Kasumi-1 (cell line): ENCODE results near the gene SURF6.
"Not testable (repeated sequence)": the region's sequence is repeated elsewhere in the genome, so short reads cannot be mapped to it uniquely, and the experiment has no call there.

Experiments used
- DNase-seq, 2 experiments: peaks; one replicate each; lab custom pipeline; 2025; lab: John Stamatoyannopoulos, UW

Gene SURF6

GRCh38 chr9:133327021-133327420 is 9.0 kb downstream of the SURF6 start:
- DNase-seq = not testable (repeated sequence)

GRCh38 chr9:133323991-133324703 is 11.8 kb downstream of the SURF6 start:
- no peak for DNase-seq

GRCh38 chr9:133323211-133323610 is 12.8 kb downstream of the SURF6 start:
- DNase-seq = no peak

GRCh38 chr9:133322701-133323100 is 13.3 kb downstream of the SURF6 start:
- DNase-seq = no peak

- no peak for DNase-seq
Measured at GRCh38 chr9:133321411-133321935, 14.5 kb downstream of the SURF6 start.

GRCh38 chr9:133320421-133320881 is 15.5 kb downstream of the SURF6 start:
- DNase-seq = no peak

- DNase-seq = not testable (repeated sequence)
Measured at GRCh38 chr9:133317551-133317950, 18.4 kb downstream of the SURF6 start.

GRCh38 chr9:133315997-133316396 is 20.0 kb downstream of the SURF6 start:
- no peak for DNase-seq

GRCh38 chr9:133309608-133310007 is 26.4 kb downstream of the SURF6 start:
- no peak for DNase-seq

GRCh38 chr9:133307301-133307700 is 28.7 kb downstream of the SURF6 start:
- no peak for DNase-seq

GRCh38 chr9:133306242-133307204 is 29.5 kb downstream of the SURF6 start:
- no peak for DNase-seq

GRCh38 chr9:133305731-133306130 is 30.3 kb downstream of the SURF6 start:
- DNase-seq = no peak

- no peak for DNase-seq
Measured at GRCh38 chr9:133304477-133305377, 31.3 kb downstream of the SURF6 start.

GRCh38 chr9:133304158-133304470 is 31.9 kb downstream of the SURF6 start:
- DNase-seq = no peak

- DNase-seq = no peak
Measured at GRCh38 chr9:133303266-133304157, 32.5 kb downstream of the SURF6 start.

GRCh38 chr9:133301253-133302230 is 34.4 kb downstream of the SURF6 start:
- DNase-seq = no peak

- DNase-seq = not testable (repeated sequence)
Measured at GRCh38 chr9:133299996-133300395, 36.0 kb downstream of the SURF6 start.

- DNase-seq = no peak
Measured at GRCh38 chr9:133294257-133294656, 41.7 kb downstream of the SURF6 start.

- DNase-seq = no peak
Measured at GRCh38 chr9:133290751-133291302, 45.2 kb downstream of the SURF6 start.
